Activated CD4-positive, alpha-beta T cell treated with anti-CD3 and anti-CD28 coated beads, Interleukin-2, amount 50 U/mL, for 1 hour (primary cell): ENCODE measurements around the gene PPM1F.
"Not testable (repeated sequence)": the region's sequence is repeated elsewhere in the genome, so short reads cannot be mapped to it uniquely, and the experiment has no call there.

Source experiments
- DNase-seq: peaks from one replicate; pipeline ENCODE4 v3.0.0-alpha.2; 2020

PPM1F gene

DNA sequence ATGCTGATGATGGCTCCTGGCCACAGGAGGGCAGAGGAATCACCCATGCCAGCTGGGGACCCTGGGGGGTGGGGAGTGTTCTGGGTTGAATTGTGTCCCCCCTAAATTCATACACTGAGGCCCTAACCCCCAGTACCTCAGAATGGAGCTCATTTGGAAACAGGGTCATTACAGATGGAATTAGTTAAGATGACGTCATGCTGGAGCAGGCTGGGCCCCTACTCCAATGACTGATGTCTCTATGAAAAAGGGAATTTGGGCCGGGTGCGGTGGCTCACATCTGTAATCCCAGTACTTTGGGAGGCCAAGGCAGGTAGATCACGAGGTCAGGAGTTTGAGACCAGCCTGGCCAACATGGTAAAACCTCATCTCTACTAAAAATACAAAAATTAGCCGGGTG is 12.7 kb downstream of the PPM1F start:
- not testable (repeated sequence) for DNase-seq

DNA sequence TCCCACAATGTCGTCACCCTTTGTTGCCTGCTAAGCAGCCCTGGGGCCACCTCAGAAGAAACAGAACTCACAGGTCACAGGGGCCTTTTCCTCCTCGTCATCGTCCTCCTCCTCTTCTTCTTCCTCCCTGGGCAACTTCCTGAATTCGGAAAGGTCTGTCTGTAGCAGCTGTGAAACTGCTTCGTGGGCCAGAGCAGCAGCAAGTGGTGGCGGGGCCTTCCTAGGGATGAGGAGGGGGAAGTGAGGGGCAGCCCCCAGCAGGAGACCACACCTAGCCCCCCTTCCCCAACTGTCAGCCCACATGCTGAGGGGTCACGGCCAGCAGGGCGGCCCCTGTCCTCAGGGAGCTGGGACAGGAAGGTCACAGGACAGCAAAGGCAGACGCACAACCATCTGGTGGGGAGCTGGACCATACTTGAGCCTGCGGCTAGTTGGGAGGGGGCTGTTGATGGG is 13.2 kb downstream of the PPM1F start:
- no peak for DNase-seq

DNA sequence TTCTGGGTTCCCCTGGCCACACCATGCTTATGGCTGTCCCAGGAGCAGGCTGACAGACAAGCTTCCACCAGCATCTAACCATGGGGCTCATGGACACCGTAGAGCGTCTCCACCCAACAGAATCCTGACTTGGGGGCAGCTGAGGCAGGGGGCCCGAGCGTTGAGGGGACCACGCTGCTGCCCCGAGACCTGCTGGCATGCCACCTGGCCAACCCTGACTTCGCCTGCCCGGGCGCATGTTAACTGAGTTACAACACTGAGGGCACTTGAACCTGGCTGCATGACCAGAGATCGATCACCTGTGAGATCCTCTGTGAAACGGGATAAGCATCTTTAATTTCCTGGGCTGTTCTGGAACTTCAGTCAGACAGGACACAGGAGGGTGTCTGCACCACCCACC is 13.7 kb downstream of the PPM1F start:
- no peak for DNase-seq

DNA sequence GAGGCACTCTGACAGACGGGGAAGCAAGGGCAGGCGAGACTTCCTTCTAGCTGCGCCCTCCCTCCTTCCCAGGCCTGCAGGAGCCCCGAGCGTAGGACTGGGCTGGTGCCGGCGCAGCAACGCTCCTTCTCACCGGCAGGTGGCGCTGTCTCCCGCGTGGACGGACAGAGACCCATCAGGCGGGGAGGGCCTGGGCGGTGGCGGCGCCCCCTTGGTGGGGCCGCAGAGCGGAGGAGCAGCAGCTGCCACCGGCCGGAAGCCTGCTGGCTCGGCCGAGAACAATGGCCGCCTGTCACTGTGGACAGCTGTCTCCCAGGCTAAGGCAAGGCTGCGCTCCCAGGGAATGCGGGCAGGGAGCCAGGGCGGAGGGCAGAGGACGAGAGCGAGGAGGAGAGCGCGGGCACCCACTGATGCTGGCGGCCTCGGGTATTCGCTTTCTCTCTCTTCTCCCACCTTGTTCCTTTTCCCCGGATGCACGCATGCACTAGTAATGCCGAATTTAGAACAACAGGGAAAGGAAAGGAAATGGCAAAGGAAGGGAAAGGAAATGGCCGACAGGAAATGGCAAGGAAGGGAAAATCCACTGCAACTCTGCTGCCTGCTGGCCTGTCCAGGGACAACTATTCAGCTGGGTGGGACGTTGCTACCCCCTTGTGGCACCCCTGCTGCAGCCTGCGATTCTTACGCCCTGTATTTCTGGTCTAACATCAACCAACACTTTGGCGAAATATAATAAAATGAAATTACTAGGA is 14.4 kb downstream of the PPM1F start:
- peak; percentile 90 for DNase-seq

DNA sequence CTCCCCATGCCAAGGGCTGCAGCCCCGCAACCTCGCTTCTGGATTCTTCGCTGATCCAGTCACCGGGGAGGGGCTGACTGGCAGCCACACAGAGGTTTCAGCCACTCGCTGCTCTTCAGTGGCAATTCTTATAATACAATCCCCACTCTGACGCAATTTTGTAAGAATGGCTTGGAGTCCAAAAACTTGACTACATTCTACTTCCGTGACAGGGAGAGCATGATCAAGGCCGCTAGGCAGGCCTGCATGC is 14.9 kb downstream of the PPM1F start:
- DNase-seq: no peak

DNA sequence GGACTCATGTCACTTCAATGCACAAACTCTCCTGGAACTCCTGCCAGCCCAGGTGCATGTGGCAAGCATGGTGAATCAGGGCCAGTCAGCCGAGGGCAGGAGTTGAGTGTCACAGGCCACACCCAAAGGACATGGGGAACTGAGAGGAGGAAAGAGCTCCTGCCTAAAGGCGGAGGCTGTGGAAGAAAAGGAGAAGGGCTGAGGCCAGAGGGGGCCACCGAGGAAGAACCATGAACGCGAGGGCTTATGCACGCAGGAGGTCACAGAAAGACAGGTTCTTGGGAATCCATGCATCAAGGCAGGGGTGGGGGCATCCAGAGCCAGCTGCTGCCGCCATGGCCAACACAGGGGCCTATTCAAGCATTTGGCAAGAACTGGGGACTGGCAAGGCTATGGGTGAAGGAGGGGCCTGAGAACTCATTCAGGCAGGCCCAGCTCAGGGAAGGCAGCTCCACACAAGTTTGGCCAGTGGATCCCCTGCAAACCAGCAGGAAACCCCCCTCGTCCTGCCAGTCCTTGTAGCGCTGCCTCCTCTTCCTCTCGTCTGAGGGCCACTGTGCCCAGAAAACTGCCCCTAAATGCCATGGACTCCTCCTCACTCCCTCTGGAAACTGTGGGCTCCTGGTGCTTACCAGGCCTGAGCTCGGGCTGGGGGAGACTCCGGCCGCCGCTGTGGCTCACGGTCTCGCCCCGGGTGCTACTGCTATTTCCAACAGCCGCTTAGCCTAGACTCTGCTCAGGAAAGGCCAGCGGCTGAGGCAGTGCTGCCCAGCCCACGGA is 15.4 kb downstream of the PPM1F start:
- DNase-seq: no peak

DNA sequence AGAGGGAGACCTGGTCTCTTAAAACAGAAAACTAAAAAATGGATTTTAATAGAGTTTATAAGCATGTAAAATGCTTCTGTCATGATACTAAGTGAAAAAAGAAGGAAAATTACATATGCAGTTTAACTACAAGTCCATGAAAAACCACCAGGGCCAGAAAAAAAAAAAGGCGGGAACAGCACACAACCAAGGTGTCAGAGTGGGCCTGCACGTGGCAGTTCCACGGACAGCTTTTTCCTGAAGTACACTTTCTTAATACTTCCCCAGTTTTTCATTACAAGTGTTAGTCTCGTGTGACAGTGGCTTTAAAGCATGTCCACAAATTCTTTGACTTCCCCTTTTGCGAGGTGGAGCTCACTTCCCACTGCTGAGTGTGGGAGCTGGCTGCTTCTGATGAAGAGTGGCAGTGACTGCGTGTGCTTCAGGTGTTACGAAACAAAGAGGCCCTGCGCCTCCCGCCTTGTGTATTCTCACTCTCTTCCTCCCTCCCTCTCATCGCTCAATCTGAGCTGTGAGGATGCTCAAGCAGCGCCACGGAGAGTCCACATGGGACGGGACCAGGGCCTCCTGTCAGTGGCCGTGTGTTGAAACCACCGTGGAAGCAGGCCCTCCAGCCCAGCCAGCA is 16.4 kb downstream of the PPM1F start:
- no peak for DNase-seq

DNA sequence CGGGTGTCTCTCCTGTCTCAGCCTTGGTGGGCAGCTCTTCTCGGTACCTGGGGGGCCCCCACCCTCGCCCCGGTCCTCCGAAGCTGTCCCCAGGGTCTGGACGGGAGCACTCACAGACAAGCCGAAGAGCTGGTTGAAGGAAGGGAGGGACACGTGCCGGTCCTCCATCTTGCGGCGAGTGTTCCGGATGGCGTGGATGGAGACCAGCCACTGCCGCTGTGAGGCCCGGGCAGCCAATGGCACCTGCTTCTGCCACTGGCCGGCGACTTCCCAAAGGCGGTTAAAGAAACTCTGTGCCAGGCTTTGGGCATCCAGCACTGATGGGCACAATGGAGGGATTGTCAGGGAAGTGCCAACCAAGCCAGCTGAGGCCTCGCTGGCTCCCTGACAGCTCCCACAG is 18.7 kb downstream of the PPM1F start:
- no peak for DNase-seq

DNA sequence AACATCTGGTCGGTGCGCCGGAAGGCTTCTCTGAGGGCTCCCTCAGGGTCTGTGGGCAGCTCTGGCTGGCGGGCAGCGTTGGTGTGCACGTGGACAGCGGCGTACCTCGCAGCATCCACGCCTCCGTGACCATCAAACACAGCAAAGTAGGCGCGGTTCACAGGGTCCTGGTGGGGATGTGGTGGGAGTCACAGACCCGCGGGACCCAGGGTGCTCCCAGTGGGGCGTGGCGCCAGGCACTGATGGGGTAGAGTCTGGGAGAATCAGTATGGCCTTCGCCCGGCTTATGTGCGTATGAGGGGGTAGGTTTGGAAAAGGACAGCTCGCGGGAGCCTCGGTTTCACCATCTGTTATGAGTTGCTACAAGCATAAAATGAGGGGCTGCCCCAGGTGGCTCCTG is 19.2 kb downstream of the PPM1F start:
- no peak for DNase-seq

DNA sequence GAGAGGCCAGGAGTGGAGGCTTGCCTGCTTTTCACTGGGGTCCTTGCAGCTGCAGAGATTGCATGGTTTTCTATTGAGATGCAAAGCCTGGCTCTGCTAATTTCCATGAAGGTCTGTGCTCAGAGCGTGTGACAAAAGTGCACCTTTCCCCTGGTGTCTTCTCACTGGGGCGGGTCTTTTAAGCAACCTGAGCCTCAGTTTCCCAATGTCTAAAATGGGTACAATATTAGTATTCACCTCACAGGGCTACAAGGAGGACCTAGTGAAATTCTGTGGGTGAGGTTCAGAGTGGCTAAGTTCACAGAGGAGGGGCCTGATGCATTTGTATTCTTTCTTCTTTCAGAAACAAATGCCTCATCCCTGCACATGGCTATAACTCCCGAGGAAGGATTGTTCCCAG is 20.3 kb downstream of the PPM1F start:
- no peak for DNase-seq

DNA sequence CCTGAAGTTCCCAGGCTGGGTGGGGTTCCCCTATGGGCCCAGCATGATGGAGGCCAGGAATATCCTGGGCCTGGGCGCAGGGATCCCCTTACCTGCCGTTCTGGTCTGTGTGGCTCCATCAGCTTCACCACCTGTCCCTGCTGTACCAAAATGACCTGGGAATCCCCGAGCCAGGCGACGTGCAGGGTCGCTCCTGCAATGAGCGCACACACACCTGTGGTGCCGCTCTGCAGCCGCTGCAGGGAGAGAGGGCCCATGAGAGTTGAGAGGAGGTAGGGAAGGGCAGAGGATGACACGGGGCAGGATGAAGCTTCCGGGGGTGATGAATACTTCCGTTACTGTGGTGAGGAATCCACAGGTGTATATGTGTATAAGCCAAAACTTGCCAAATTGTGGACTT is 21.6 kb downstream of the PPM1F start:
- DNase-seq: no peak

DNA sequence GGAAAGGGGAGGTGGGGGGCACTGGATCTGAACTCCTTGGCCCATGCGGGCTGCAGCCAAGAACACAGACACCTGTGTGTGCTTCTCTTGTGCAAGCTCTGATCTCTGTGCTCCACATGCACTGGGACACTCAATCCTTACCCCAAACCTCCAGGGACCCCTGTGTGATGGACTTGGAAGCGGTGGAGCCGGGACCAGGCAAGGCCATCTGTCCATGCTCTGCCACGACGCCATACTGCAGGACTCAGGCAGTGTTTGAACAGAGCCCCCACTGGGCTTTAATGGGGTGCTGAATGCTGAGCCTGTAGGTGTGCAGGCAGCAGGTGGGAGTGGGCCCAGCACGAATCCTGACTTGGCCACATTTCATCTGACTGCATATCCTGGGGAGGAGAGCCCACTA is 23.4 kb downstream of the PPM1F start:
- no peak for DNase-seq

DNA sequence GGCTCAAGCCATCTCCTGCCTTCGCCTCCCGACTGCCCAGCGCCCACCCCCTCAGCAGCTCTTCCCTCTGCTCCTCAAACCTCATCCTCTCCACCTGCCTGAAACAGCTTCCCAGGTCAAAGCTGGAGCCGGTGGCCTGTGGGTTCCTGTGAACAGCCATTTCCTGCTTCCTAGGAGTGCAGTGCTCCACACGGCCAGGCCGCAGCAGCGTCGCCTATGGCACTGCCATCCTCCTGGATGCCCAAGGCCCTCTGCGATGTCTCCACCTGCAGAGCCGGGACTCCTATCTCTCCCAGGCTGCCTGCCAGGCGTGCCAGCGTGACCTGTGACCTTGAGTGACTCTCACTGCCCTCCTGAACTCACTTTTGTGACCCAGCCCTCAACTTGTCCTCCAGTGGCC is 24.6 kb downstream of the PPM1F start:
- DNase-seq: no peak

DNA sequence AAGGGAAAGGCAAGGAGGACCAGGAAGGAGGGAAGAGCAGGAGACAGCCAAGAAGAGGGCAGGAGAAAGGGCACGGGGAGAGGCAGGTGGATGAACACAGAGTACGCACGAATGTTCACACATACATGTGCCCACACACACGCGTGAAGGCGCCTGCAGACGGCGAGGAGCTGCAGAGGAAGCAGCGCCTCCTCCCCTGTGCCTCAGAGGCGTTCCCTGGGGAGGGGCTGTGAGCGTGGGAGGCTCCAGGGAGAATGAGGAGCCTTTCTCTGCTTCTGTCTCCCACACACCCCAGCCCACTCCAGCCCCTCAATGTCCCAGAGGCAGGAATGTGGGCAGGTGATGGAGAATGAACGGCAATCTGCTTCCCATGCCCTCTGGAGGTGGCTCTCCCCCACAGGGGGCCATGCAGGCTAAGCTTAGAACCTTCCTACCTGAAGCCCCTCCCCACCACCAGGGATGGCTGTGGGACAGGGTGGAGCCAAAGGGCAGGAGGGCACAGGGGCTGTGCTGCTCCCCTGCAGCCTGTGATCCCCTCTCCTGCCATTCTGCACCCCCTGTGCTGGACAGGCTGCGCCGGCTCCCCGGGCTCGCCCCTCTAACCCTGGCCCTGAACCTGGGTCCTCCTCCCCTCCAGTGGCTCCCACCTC is 25.3 kb downstream of the PPM1F start:
- DNase-seq: no peak

DNA sequence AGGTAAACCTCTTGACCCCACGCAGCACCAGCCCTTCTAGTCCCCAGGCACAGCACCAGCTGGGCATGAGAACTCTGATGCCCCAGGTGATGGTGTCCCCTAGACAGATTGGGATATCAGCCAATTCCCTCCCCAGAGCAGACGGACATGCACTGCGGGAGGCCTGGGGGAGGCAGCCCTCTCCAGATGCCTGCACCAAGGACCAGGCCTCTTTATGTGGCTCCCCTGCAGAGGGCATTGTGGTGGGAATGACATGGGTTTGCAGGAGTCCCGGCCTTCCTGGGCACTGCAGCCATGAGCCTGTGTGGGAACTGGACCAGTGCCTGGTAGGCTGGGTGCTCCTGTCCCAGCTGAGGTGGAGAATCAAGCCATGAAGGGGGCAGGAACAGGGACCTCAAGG is 25.9 kb downstream of the PPM1F start:
- no peak for DNase-seq

DNA sequence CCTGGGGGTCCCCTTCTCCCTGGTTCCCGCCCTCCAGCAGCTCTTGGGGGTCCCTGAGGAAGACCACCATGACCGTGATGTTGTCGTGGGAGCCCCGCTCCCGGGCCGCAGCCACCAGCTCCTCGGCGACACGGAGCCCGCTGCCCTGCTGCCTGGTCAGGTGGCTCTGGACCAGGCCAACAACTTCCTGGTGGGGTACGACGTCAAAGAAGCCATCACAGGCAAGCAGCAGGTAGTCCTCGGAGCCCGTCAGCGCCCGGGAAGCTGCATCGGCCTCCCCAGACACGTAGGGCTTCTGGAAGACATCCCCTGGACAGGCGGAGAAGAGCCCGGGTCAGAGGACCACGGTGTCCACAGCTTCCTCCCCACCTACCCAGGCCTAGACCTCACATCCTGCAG is 29.5 kb downstream of the PPM1F start:
- DNase-seq: no peak

DNA sequence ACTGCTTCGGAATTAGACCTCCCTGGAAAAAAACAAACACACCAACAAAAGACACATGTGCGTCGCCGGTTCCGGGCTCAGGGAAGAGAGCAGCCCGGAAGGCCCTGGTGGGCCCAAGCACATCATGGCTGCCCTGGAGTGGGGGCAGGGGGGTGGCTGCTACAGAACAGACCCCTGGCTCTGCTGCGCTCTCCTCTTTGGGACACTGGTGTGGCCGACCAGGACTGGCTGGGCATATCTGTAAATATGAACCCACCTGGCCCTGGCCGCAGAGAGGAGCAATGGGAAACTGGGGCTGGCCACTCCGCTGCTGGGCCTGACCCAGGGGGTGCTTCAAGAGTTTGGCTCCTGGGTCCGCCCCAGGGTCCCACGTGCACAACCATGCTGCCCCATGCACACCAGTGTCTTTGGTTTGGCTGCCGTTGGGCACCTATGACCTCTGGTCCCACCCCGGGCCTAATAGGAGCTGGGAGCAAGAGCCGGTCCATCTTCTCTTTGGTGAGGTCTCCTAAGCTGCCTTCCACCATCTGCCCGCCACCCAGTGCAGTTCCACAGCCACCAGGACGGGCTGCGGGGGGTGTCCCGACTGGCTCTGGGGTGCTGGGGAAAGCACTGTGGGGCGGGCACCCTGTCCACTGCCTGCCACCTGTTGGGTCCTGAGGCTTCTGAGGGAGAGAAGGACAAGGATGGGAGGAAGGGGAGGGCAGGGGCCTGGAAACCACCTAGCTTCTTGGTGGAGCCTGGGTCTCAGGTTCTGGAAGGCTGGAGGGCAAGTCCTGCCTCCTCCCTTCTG is 30.1 kb downstream of the PPM1F start:
- no peak for DNase-seq

DNA sequence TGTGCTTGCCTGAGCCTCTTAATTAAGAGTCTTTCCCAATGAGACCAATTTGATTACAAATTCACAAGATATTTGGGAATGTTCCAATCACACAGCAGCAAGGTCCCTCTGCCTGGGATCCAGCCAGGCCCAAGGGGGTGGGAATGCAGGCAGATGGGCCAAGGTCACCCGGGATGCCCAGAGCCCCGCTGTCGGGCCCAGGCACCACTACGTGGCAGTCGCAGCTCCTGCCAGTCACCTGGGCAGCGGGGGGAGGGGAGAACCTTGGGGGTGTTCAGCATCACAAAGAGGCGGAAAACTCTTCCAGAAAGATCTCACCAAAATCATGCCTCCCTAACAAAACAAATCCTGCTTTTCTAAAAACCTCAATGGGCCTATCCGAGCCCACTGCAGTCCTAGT is 30.9 kb downstream of the PPM1F start:
- DNase-seq: no peak

DNA sequence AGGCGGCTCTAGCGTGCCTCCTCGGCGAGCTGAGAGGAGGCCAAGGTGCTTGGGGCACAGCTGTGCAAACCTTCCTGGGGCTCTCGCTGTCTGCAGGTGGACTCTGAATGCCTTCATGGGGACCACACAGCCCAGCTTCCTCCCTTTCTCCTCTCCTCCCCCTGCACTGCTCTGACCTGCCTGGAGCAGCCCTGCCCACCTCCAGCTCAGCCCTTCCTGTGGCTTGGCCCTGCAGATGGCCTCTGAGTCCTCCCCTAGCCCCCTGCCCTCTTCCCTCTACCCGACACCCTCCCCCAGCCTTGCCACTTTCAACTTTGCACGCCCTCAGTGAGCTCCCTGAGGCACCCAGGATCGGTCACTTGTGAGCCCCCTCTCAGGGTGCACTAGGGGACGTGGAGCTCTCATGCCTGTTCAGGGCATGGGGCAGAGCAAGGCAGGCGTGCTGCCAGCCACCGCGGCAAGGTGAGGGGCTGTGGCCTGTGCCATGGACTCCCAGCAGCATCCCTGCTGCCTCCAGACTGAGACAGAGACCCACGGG is 31.4 kb downstream of the PPM1F start:
- DNase-seq: no peak

DNA sequence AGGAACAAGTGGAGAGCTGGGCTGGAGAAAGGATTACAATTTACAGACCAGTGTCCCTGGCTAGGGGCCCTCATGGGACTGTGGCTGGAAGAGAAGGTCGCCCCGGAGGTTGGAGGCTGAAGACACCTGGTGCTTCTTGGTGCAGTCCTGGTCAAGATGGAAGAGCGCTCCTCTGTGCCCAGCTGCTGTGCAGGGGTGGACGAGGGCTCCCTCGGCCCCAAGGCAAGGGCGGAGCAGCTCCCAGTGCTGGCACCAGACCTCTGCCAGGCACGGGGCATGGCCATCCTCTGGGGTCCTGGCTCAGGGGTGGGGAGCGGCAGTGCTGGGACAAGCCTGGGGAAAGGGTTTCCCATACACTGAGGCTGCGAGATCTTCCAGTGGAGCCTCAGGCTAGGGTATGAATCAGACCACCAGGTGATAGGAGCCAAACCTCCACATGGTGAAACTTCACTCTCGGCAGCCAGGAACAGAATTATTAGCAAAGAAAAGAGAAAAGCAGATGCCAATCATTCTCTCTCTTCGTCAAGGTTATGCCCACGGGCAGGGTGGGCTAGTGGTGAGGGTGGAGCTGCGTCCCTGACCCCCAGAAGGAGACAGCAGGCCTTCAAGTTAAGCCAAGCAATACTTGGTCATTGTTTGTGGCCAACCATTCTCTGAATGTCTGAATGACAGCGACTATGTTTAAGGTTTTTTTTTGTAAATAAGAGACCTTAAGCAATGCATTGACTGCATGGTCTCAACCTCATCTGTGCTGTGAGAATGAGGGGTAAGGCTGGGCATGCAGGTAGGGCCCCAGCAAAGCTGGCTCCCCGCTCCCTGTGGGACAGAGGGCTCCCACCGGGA is 32.1 kb downstream of the PPM1F start:
- DNase-seq: no peak

DNA sequence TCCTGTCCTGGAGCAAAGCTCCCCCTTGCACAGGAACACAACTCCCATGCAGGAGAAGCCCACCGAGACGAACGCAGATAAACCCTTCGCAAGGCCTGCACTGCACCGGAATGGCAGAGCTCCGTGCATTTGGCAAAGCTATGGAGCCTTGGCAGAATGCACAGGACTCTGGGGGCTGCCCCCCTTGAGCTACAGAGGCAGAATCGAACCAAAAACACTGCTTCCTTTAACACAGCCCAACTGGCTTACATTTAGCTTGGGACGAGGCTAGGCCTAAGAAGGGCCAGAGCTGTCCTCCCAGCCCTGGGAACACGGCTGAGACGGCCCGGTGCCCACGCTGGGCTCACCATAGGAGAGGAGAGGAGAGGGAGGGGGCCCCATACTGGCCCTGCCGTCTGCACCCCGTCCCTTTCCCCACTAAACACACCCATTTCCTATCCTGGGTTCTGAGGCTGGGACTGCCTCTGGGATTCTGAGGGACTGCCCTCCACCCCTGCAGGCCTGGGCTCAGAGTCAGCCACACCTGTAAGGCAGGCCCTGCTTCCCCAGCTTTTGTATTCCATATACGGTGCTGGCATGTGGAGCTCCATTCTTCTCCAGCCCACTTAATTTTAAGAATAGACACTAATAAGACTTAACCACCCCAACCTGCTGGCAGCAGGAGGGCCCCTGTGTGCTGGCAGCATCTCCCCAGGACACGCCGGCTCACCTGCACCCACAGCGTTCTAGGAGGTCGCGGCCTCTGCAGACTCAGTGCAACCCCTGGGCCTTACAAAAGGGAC is 32.9 kb downstream of the PPM1F start:
- no peak for DNase-seq
